HepG2 (cell line): ENCODE data around the gene RPL39. TPM values are rescaled to one million over a fixed set of nuclear protein-coding genes. Genes with fewer than 3 reads are reported as not detected.

Experiments used
- CHD2 ChIP-seq: IDR thresholded peaks from 2 replicates; pipeline ENCODE4 v1.6.1; 2011; ENCODE audit warnings: low read depth, low read length, improper control_type of control experiment
- ERF ChIP-seq: IDR thresholded peaks from 2 replicates; pipeline ENCODE4 v1.6.1; 2018; ENCODE audit warnings: missing biosample characterization, missing genetic modification reagents
- FOXK2 ChIP-seq: fragments of 450-650 bp; IDR thresholded peaks from 2 replicates; pipeline ENCODE4 v1.6.1; 2016
- GPN1 ChIP-seq: sonication (generic); formaldehyde crosslinking; IDR thresholded peaks from 2 replicates; pipeline ENCODE4 v1.5.1; 2020; ENCODE audit warnings: missing genetic modification reagents, borderline replicate concordance
- HMG20B ChIP-seq: conservative IDR thresholded peaks from 2 replicates; pipeline ENCODE4 v1.6.1; 2016; ENCODE audit warnings: missing genetic modification reagents, missing compliant biosample characterization
- KDM5B ChIP-seq: sonication (generic); formaldehyde crosslinking; IDR thresholded peaks from 2 replicates; pipeline ENCODE4 v1.4.0; 2020; ENCODE audit warnings: missing genetic modification reagents, mild to moderate bottlenecking, borderline replicate concordance
- MIER3 ChIP-seq: IDR thresholded peaks from 2 replicates; pipeline ENCODE4 v1.6.1; 2016; ENCODE audit warnings: missing compliant biosample characterization, borderline replicate concordance
- NAIF1 ChIP-seq: sonication (generic); formaldehyde crosslinking; IDR thresholded peaks from 2 replicates; pipeline ENCODE4 v1.5.0; 2020; ENCODE audit warnings: mild to moderate bottlenecking, missing genetic modification reagents, borderline replicate concordance
- SMAD1 ChIP-seq: sonication (generic); formaldehyde crosslinking; IDR thresholded peaks from 2 replicates; pipeline ENCODE4 v1.4.0; 2020; ENCODE audit warnings: missing genetic modification reagents, low read depth, mild to moderate bottlenecking, borderline replicate concordance
- SMARCC2 ChIP-seq: fragments of 450-650 bp; IDR thresholded peaks from 2 replicates; pipeline ENCODE4 v1.6.1; 2017; ENCODE audit warnings: antibody characterized with exemption, mild to moderate bottlenecking
- SP140L ChIP-seq: sonication (generic); formaldehyde crosslinking; IDR thresholded peaks from 2 replicates; pipeline ENCODE4 v1.4.0; 2020; ENCODE audit warnings: missing genetic modification reagents, borderline replicate concordance
- ZNF124 ChIP-seq: sonication (generic); formaldehyde crosslinking; IDR thresholded peaks from 2 replicates; pipeline ENCODE4 v1.4.0; 2020; ENCODE audit warnings: missing genetic modification reagents
- ZNF251 ChIP-seq: sonication (generic); formaldehyde crosslinking; IDR thresholded peaks from 2 replicates; pipeline ENCODE4 v1.9.0; 2021; ENCODE audit warnings: mild to moderate bottlenecking, missing genetic modification reagents
- ZNF343 ChIP-seq: sonication (generic); formaldehyde crosslinking; IDR thresholded peaks from 2 replicates; pipeline ENCODE4 v1.4.0; 2020; ENCODE audit warnings: mild to moderate bottlenecking, missing genetic modification reagents
- ZNF484 ChIP-seq: sonication (generic); formaldehyde crosslinking; IDR thresholded peaks from 2 replicates; pipeline ENCODE4 v1.5.1; 2020; ENCODE audit warnings: mild to moderate bottlenecking, low read depth, missing genetic modification reagents, borderline replicate concordance
- ZNF749 ChIP-seq: sonication (generic); formaldehyde crosslinking; IDR thresholded peaks from 2 replicates; pipeline ENCODE4 v1.8.0; 2022; ENCODE audit warnings: mild to moderate bottlenecking, missing genetic modification reagents, moderate library complexity, borderline replicate concordance
- ZNF781 ChIP-seq: sonication (generic); formaldehyde crosslinking; IDR thresholded peaks from 2 replicates; pipeline ENCODE4 v1.5.1; 2020; ENCODE audit warnings: borderline replicate concordance, mild to moderate bottlenecking, missing genetic modification reagents; ENCODE audit errors: not compliant biosample characterization
- ZNF839 ChIP-seq: sonication (generic); formaldehyde crosslinking; IDR thresholded peaks from 2 replicates; pipeline ENCODE4 v1.4.0; 2020; ENCODE audit warnings: missing genetic modification reagents, mild to moderate bottlenecking, borderline replicate concordance
- polyA plus RNA-seq, 8 experiments: library from polyadenylated mRNA; depleted of rRNA in 3 of 8; stranded (reverse) in 7 of 8; unstranded in 1 of 8; fragments of >200 nt; fragmentation: Illumina TruSeq in 4 of 8; extraction: Trizol in 4 of 8; gene quantifications; 2 replicates each; pipeline versions ENCODE4 v1.2.1 to v1.2.3, GENCODE V29; 2011 to 2016; ENCODE audit warnings: low read depth in 4 of 8, missing spikeins in 1 of 8, mixed read lengths in 1 of 8; ENCODE audit not compliant: insufficient read depth in 1 of 8
- total RNA-seq, 5 experiments: library from RNA; depleted of rRNA; stranded (reverse); fragments of >200 nt; fragmentation: Illumina TruSeq; extraction: Trizol; gene quantifications; 2 replicates each; pipeline ENCODE4 v1.2.3, GENCODE V29; 2016; ENCODE audit warnings: low read depth in 1 of 5
- TF ChIP-seq, protein P1 (sequence below): sonication (generic); formaldehyde crosslinking; IDR thresholded peaks from 2 replicates; pipeline ENCODE4 v1.5.0; 2020; ENCODE audit warnings: mild to moderate bottlenecking, missing genetic modification reagents, borderline replicate concordance
- TF ChIP-seq, protein P2 (sequence below): conservative IDR thresholded peaks from 2 replicates; pipeline ENCODE4 v1.6.1; 2018; ENCODE audit warnings: missing genetic modification reagents
- TF ChIP-seq, protein P3 (sequence below): sonication (generic); formaldehyde crosslinking; conservative IDR thresholded peaks from 2 replicates; pipeline ENCODE4 v1.8.1; 2023; ENCODE audit warnings: missing genetic modification reagents
- TF ChIP-seq, protein P4 (sequence below): sonication (generic); formaldehyde crosslinking; IDR thresholded peaks from 2 replicates; pipeline ENCODE4 v1.8.1; 2023; ENCODE audit warnings: mild to moderate bottlenecking, missing genetic modification reagents
- TF ChIP-seq, protein P5 (sequence below): sonication (generic); formaldehyde crosslinking; conservative IDR thresholded peaks from 2 replicates; pipeline ENCODE4 v1.4.0; 2020; ENCODE audit warnings: missing genetic modification reagents

Gene RPL39
- total and polyA plus RNA-seq, 2 of the 13 experiments (the other 11 are each of a cell fraction or from before 2014, with no cell fraction given) = 2,312 to 3,547 TPM

DNA sequence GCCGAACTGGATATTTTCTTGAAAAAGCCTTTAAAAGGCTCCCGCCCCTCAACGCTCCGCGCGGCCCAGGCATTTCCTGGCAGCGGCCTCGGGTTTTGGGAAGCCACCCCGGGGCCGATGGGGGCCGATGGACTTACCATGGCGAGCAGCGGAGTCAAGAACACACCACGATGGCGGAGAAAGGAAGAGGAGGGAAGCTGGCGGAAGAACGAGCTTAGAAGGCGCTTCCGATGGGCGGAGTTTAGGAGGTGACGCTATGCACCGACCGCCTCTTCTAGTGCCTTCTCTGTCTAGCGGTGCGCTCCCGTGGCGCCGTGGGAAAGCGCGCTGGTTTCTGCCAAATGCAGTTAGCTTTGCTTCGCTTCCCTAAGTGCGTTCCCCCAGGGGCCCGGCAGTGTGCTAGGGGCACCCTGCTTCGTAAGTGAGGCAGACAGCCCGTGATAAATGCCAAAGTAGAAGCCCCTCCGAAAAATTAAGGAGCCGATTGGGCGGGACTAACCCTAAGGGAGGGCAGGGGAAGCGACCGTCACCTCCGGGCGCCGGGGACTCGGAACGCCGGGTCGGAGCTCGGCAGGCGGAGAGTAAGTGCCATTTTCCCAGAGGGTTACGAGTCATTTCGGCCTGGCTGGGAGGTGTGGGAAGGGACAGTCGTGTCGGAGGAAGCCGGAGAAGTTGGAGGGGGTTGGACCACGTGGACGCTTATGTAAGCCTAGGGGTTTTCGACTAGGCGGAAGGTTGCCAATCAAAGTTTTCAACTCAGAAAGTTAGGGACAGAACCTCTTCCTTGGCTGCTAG, at the start of gene RPL39 (continued):
- TF ChIP-seq CHD2 (no peak), ZNF124 (no peak; the same call in 1 of the 2 replicates), ZNF484 (CRISPR knock-in tag) (no peak), SMARCC2 (no peak), FOXK2 (no peak), ZNF781 (no peak), NAIF1 (CRISPR knock-in tag) (no peak), ERF (CRISPR knock-in tag) (no peak; the same call in 1 of the 2 replicates), MIER3 (CRISPR knock-in tag) (no peak), ZNF251 (CRISPR knock-in tag) (no peak), SP140L (CRISPR knock-in tag) (no peak), SMAD1 (CRISPR knock-in tag) (no peak), KDM5B (no peak; the same call in 1 of the 2 replicates), ZNF749 (CRISPR knock-in tag) (no peak), ZNF343 (CRISPR knock-in tag) (no peak), GPN1 (CRISPR knock-in tag) (no peak), ZNF839 (CRISPR knock-in tag) (no peak), HMG20B (CRISPR knock-in tag) (no peak)
- TF ChIP-seq, protein P1, sequence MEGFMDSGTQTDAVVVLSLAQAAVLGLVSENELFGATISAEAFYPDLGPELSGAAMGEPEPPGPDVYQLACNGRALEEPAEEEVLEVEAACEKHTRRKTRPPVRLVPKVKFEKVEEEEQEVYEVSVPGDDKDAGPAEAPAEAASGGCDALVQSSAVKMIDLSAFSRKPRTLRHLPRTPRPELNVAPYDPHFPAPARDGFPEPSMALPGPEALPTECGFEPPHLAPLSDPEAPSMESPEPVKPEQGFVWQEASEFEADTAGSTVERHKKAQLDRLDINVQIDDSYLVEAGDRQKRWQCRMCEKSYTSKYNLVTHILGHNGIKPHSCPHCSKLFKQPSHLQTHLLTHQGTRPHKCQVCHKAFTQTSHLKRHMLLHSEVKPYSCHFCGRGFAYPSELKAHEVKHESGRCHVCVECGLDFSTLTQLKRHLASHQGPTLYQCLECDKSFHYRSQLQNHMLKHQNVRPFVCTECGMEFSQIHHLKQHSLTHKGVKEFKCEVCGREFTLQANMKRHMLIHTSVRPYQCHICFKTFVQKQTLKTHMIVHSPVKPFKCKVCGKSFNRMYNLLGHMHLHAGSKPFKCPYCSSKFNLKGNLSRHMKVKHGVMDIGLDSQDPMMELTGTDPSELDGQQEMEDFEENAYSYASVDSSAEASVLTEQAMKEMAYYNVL (CRISPR knock-in tag) = no peak
- TF ChIP-seq, protein P2, sequence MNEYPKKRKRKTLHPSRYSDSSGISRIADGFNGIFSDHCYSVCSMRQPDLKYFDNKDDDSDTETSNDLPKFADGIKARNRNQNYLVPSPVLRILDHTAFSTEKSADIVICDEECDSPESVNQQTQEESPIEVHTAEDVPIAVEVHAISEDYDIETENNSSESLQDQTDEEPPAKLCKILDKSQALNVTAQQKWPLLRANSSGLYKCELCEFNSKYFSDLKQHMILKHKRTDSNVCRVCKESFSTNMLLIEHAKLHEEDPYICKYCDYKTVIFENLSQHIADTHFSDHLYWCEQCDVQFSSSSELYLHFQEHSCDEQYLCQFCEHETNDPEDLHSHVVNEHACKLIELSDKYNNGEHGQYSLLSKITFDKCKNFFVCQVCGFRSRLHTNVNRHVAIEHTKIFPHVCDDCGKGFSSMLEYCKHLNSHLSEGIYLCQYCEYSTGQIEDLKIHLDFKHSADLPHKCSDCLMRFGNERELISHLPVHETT (CRISPR knock-in tag) = no peak
- TF ChIP-seq, protein P3, sequence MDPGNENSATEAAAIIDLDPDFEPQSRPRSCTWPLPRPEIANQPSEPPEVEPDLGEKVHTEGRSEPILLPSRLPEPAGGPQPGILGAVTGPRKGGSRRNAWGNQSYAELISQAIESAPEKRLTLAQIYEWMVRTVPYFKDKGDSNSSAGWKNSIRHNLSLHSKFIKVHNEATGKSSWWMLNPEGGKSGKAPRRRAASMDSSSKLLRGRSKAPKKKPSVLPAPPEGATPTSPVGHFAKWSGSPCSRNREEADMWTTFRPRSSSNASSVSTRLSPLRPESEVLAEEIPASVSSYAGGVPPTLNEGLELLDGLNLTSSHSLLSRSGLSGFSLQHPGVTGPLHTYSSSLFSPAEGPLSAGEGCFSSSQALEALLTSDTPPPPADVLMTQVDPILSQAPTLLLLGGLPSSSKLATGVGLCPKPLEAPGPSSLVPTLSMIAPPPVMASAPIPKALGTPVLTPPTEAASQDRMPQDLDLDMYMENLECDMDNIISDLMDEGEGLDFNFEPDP (CRISPR knock-in tag) = no peak
- TF ChIP-seq, protein P4, sequence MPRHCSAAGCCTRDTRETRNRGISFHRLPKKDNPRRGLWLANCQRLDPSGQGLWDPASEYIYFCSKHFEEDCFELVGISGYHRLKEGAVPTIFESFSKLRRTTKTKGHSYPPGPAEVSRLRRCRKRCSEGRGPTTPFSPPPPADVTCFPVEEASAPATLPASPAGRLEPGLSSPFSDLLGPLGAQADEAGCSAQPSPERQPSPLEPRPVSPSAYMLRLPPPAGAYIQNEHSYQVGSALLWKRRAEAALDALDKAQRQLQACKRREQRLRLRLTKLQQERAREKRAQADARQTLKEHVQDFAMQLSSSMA (CRISPR knock-in tag) = no peak
- TF ChIP-seq, protein P5, sequence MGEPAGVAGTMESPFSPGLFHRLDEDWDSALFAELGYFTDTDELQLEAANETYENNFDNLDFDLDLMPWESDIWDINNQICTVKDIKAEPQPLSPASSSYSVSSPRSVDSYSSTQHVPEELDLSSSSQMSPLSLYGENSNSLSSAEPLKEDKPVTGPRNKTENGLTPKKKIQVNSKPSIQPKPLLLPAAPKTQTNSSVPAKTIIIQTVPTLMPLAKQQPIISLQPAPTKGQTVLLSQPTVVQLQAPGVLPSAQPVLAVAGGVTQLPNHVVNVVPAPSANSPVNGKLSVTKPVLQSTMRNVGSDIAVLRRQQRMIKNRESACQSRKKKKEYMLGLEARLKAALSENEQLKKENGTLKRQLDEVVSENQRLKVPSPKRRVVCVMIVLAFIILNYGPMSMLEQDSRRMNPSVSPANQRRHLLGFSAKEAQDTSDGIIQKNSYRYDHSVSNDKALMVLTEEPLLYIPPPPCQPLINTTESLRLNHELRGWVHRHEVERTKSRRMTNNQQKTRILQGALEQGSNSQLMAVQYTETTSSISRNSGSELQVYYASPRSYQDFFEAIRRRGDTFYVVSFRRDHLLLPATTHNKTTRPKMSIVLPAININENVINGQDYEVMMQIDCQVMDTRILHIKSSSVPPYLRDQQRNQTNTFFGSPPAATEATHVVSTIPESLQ (CRISPR knock-in tag) = no peak
